Parathyroid adenoma (tissue), 2 donors: ENCODE measurements around the gene PHLDB2.
A peak's percentile ranks its signal among the peaks of the same experiment; 100 is the strongest.

ENCODE experiments used
- H2AFZ ChIP-seq: fragments of 300-600 bp; sonication (generic); one replicate; pipeline ENCODE4 v1.7.0; 2017; ENCODE audit warnings: antibody characterized with exemption, mild to moderate bottlenecking
- H3K27ac ChIP-seq: fragments of 300-600 bp; sonication (generic); one replicate; pipeline ENCODE4 v1.7.0; 2017
- H3K27me3 ChIP-seq: fragments of 300-600 bp; sonication (generic); one replicate; pipeline ENCODE4 v1.7.0; 2017; ENCODE audit warnings: low read length; ENCODE audit not compliant: control insufficient read depth, insufficient read depth
- H3K36me3 ChIP-seq: fragments of 300-600 bp; sonication (generic); one replicate; pipeline ENCODE4 v1.7.0; 2017; ENCODE audit warnings: low read length; ENCODE audit not compliant: control insufficient read depth, insufficient read depth
- H3K4me1 ChIP-seq: fragments of 300-600 bp; sonication (generic); one replicate; pipeline ENCODE4 v1.7.0; 2017; ENCODE audit warnings: control low read depth
- H3K4me2 ChIP-seq: fragments of 300-600 bp; sonication (generic); one replicate; pipeline ENCODE4 v1.7.0; 2017; ENCODE audit warnings: low read length
- H3K4me3 ChIP-seq: fragments of 300-600 bp; sonication (generic); one replicate; pipeline ENCODE4 v1.7.0; 2017; ENCODE audit warnings: low read depth, low read length
- H3K79me2 ChIP-seq: fragments of 300-600 bp; sonication (generic); one replicate; pipeline ENCODE4 v1.7.0; 2017; ENCODE audit warnings: control low read depth
- H3K9ac ChIP-seq: fragments of 300-600 bp; sonication (generic); one replicate; pipeline ENCODE4 v1.7.0; 2017; ENCODE audit warnings: mild to moderate bottlenecking
- H3K9me3 ChIP-seq: fragments of 300-600 bp; sonication (generic); one replicate; pipeline ENCODE4 v1.7.0; 2017; ENCODE audit warnings: low read length; ENCODE audit not compliant: control insufficient read depth
- CTCF ChIP-seq: fragments of 300-600 bp; sonication (generic); IDR thresholded peaks from one replicate; pipeline ENCODE4 v1.7.0; 2017; ENCODE audit warnings: antibody characterized with exemption, mild to moderate bottlenecking
- donor health status: primary hyperparathyroidism.

Gene PHLDB2

GRCh38 chr3:111863942-111864694 lies 5.1 kb downstream of the PHLDB2 start:
- Histone ChIP-seq H3K9ac (no peak overlapping the region), H3K27me3 (no peaks in the 10 kb centered on the region), H2AFZ (no peak overlapping the region), H3K79me2 (peaks cover 5% of the 10 kb centered on the region), H3K36me3 (no peaks in the 10 kb centered on the region), H3K4me1 (no peaks in the 10 kb centered on the region), H3K9me3 (no peaks in the 10 kb centered on the region), H3K27ac (no peak overlapping the region), H3K4me2 (no peak overlapping the region), H3K4me3 (no peak overlapping the region)
- no peak for TF ChIP-seq CTCF

- H3K9ac ChIP-seq = no peak overlapping the region
- no peaks in the 10 kb centered on the region for H3K9me3 ChIP-seq
- no peak overlapping the region for H3K4me3 ChIP-seq
- no peaks in the 10 kb centered on the region for H3K36me3 ChIP-seq
- peaks cover 5% of the 10 kb centered on the region for H3K79me2 ChIP-seq
- peak overlapping the region; percentile 15 for H3K27ac ChIP-seq
- H3K4me2 ChIP-seq = no peak overlapping the region
- no peak overlapping the region for H2AFZ ChIP-seq
- no peaks in the 10 kb centered on the region for H3K27me3 ChIP-seq
- H3K4me1 ChIP-seq = no peaks in the 10 kb centered on the region
- no peak for TF ChIP-seq CTCF
Observed at GRCh38 chr3:111864821-111865656, 6.0 kb downstream of the PHLDB2 start.

- Histone ChIP-seq H2AFZ (no peak overlapping the region), H3K4me1 (no peaks in the 10 kb centered on the region), H3K36me3 (no peaks in the 10 kb centered on the region), H3K79me2 (peaks cover 3% of the 10 kb centered on the region), H3K9ac (no peak overlapping the region), H3K4me2 (no peak overlapping the region), H3K9me3 (no peaks in the 10 kb centered on the region), H3K4me3 (no peak overlapping the region), H3K27ac (no peak overlapping the region), H3K27me3 (no peaks in the 10 kb centered on the region)
- no peak for TF ChIP-seq CTCF
Observed at GRCh38 chr3:111867889-111868426, 8.9 kb downstream of the PHLDB2 start.

- Histone ChIP-seq H3K27me3 (no peaks in the 10 kb centered on the region), H3K4me2 (no peak overlapping the region), H3K27ac (no peak overlapping the region), H3K4me1 (no peaks in the 10 kb centered on the region), H3K9me3 (no peaks in the 10 kb centered on the region), H2AFZ (no peak overlapping the region), H3K79me2 (peaks cover 3% of the 10 kb centered on the region), H3K4me3 (no peak overlapping the region), H3K9ac (no peak overlapping the region), H3K36me3 (no peaks in the 10 kb centered on the region)
- no peak for TF ChIP-seq CTCF
Observed at GRCh38 chr3:111870620-111871019, 11.6 kb downstream of the PHLDB2 start.
